SK-N-SH (cell line): ENCODE data around the gene JMJD8. TPM values are rescaled to one million over a fixed set of nuclear protein-coding genes. Genes with fewer than 3 reads are reported as not detected.

Source experiments
- CTCF ChIA-PET: fragments of 300-600, 350-600 bp; formaldehyde crosslinking; extraction: SDS; loops from one replicate; lab custom pipeline; 2021; lab: Yijun Ruan, JAX
- POLR2A ChIA-PET: fragments of 350-600 bp; sonication (Branson Sonifier 250); formaldehyde crosslinking; extraction: SDS; loops from one replicate; lab custom pipeline; 2020; ENCODE audit warnings: antibody characterized with exemption, inconsistent platforms; lab: Yijun Ruan, JAX
- DNase-seq: peaks from one replicate; pipeline ENCODE4 v3.0.0; 2012
- H2AFZ ChIP-seq: fragments of 200-600 bp; sonication (generic); 2 replicates; pipeline ENCODE4 v1.8.1; 2016; ENCODE audit warnings: antibody characterized with exemption, mild to moderate bottlenecking, low read depth
- H3F3A ChIP-seq: fragments of 200-600 bp; sonication (generic); replicated peaks from 2 replicates; pipeline ENCODE3; 2016; ENCODE audit warnings: antibody characterized with exemption, mild to moderate bottlenecking; ENCODE audit not compliant: insufficient read depth
- H3K27ac ChIP-seq, 2 experiments: fragments of 200-500 bp in 1 of 2; fragments of 200-600 bp in 1 of 2; sonication (Bioruptor generic) in 1 of 2; sonication (generic), shearing (Covaris generic) in 1 of 2; 2 replicates each; pipeline versions ENCODE4 v1.5.1 to v1.6.1; 2014 to 2016; ENCODE audit warnings: low read depth in 2 of 2, inconsistent platforms in 1 of 2, low read length in 1 of 2, mild to moderate bottlenecking in 1 of 2, mixed read lengths in 1 of 2
- H3K27me3 ChIP-seq: fragments of 200-600 bp; sonication (generic), shearing (Covaris generic); 2 replicates; pipeline ENCODE4 v1.6.1; 2016; ENCODE audit warnings: mixed run types; ENCODE audit not compliant: insufficient read depth
- H3K36me3 ChIP-seq, 2 experiments: fragments of 200-500 bp in 1 of 2; fragments of 200-600 bp in 1 of 2; sonication (Bioruptor generic) in 1 of 2; sonication (generic) in 1 of 2; replicated peaks in 1 of 2; 2 replicates each; pipeline versions ENCODE3 to v1.5.1; 2014 to 2016; ENCODE audit warnings: low read length in 1 of 2, mild to moderate bottlenecking in 1 of 2; ENCODE audit not compliant: insufficient read depth in 2 of 2, control insufficient read depth in 1 of 2
- H3K4me1 ChIP-seq, 2 experiments: fragments of 200-500 bp in 1 of 2; fragments of 200-600 bp in 1 of 2; sonication (Bioruptor generic) in 1 of 2; sonication (generic), shearing (Covaris generic) in 1 of 2; 2 replicates each; pipeline versions ENCODE4 v1.5.1 to v1.6.1; 2014 to 2016; ENCODE audit warnings: low read depth in 1 of 2, low read length in 1 of 2, mixed run types in 1 of 2; ENCODE audit not compliant: insufficient read depth in 2 of 2, control insufficient read depth in 1 of 2
- H3K4me2 ChIP-seq: fragments of 200-600 bp; sonication (generic), shearing (Covaris generic); 2 replicates; pipeline ENCODE4 v1.6.1; 2017; ENCODE audit warnings: mixed run types
- H3K4me3 ChIP-seq, 2 experiments: fragments of 200-500 bp in 1 of 2; fragments of 200-600 bp in 1 of 2; sonication (Bioruptor generic) in 1 of 2; sonication (generic), shearing (Covaris generic) in 1 of 2; 2 replicates each; pipeline versions ENCODE4 v1.5.1 to v1.8.1; 2014 to 2016; ENCODE audit warnings: low read depth in 2 of 2, inconsistent platforms in 1 of 2, low read length in 1 of 2, mild to moderate bottlenecking in 1 of 2, mixed read lengths in 1 of 2, moderate library complexity in 1 of 2
- H3K79me2 ChIP-seq: fragments of 200-600 bp; sonication (generic); 2 replicates; pipeline ENCODE4 v1.8.1; 2017; ENCODE audit warnings: mild to moderate bottlenecking; ENCODE audit not compliant: insufficient read depth
- H3K9ac ChIP-seq: fragments of 200-600 bp; sonication (generic); 2 replicates; pipeline ENCODE4 v1.6.1; 2017; ENCODE audit warnings: mixed run types
- H3K9me2 ChIP-seq: fragments of 200-600 bp; sonication (generic); 2 replicates; pipeline ENCODE4 v1.6.1; 2017; ENCODE audit warnings: mixed run types
- H3K9me3 ChIP-seq: fragments of 200-600 bp; sonication (generic); 2 replicates; pipeline ENCODE4 v1.6.1; 2017; ENCODE audit warnings: mixed run types, mild to moderate bottlenecking, moderate library complexity
- H4K20me1 ChIP-seq: fragments of 200-600 bp; sonication (generic); 2 replicates; pipeline ENCODE4 v1.6.1; 2017; ENCODE audit warnings: mild to moderate bottlenecking, mixed run types; ENCODE audit not compliant: insufficient read depth
- ELF1 ChIP-seq: IDR thresholded peaks from 2 replicates; pipeline ENCODE4 v1.4.0; 2012
- MXI1 ChIP-seq: IDR thresholded peaks from 2 replicates; pipeline ENCODE4 v1.6.1; 2012; ENCODE audit warnings: mild to moderate bottlenecking, low read depth, low read length, improper control_type of control experiment
- NRF1 ChIP-seq: IDR thresholded peaks from 2 replicates; pipeline ENCODE4 v1.6.1; 2012; ENCODE audit warnings: low read depth, mild to moderate bottlenecking, low read length
- RAD21 ChIP-seq: IDR thresholded peaks from 2 replicates; pipeline ENCODE4 v1.6.1; 2012; ENCODE audit warnings: mild to moderate bottlenecking, low read length
- REST ChIP-seq: IDR thresholded peaks from 2 replicates; pipeline ENCODE4 v1.6.1; 2012; ENCODE audit warnings: mild to moderate bottlenecking, low read depth, low read length, moderate library complexity
- SIN3A ChIP-seq: IDR thresholded peaks from 2 replicates; pipeline ENCODE4 v1.6.1; 2012; ENCODE audit warnings: low read depth, mild to moderate bottlenecking, low read length, moderate library complexity, borderline replicate concordance
- SMC3 ChIP-seq: IDR thresholded peaks from 2 replicates; pipeline ENCODE4 v1.6.1; 2012; ENCODE audit warnings: low read depth, low read length, improper control_type of control experiment
- USF2 ChIP-seq: fragments of 150-350 bp; IDR thresholded peaks from 2 replicates; pipeline ENCODE4 v1.6.1; 2017; ENCODE audit warnings: antibody characterized with exemption, low read length, low read depth, borderline replicate concordance
- ZBTB33 ChIP-seq: IDR thresholded peaks from 2 replicates; pipeline ENCODE4 v1.4.0; 2012; ENCODE audit warnings: low read depth, borderline replicate concordance
- WGBS: methylation state at CpG from one replicate; pipeline ENCODE4 v1.1.6; 2017; ENCODE audit warnings: low lambda C conversion rate; 5-methylcytosine and 5-hydroxymethylcytosine counted together
- polyA plus RNA-seq, 3 experiments: library from polyadenylated mRNA; depleted of rRNA; stranded (reverse); fragments of >200 nt; gene quantifications; 2 replicates each; pipeline ENCODE4 v1.2.3, GENCODE V29; 2012
- TF ChIP-seq, protein P1 (sequence below): fragments of 200-600 bp; sonication (generic); IDR thresholded peaks from 2 replicates; pipeline ENCODE4 v1.6.1; 2017; ENCODE audit warnings: antibody characterized with exemption, mild to moderate bottlenecking, moderate library complexity

The JMJD8 gene
- polyA plus RNA-seq, 1 of the 3 experiments (the other 2 are of a cell fraction): 67.0 TPM

DNA sequence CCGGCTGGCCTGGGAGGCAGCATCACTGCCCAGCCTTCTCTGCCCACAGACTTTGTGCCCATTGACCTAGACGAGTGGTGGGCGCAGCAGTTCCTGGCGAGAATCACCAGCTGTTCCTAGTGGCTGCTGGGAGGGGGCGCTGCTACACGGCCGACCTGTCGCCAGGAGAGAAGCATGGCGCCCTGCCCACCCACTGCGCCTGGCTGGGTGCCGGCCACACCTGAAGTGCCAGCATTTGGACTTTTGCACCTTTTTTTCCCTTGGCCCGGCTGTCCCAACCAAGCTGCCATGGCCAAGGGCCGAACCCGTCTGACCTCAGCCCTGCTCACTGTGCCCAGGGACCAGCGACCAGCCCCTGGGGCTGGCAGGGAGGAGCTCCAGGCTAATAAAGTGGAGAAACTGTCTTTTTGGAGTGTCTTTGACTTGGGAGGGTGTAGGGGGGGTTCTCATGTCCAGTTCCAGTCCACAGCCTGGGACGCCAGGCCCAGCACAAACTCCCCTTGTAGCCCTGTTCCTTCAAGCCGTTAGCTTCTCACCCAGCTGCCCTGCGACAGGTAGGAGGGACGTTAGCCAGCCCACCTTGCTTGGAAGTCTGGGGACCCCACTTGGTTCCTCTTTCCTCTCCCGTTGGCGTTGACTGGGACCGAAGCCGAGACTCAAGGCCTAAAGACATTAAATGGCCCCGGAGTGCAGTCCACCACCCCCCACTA is 35.9 kb downstream of the JMJD8 start:
- WGBS: 35% methylated on average over 15 of the region's 24 CpGs
- CTCF ChIA-PET: interaction anchor here (0.6 to 7.8 kb wide), 21 partner anchors 10 to 1696 kb away, joined by 3 to 92 read pairs (median 4); partner anchors contain the start of genes METTL26, RHBDL1, RHOT2 and STUB1
- no peaks in the 10 kb centered on the region for H3K27me3 ChIP-seq
- TF ChIP-seq RAD21 (peak; percentile 51), ELF1 (no peak), MXI1 (peak; percentile 73), NRF1 (no peak), USF2 (no peak), SIN3A (0 out of 2 replicates have a peak, but pooled peaks have one; percentile 44), SMC3 (peak; percentile 27; the same call in 1 of the 2 replicates), REST (no peak), ZBTB33 (no peak)
- TF ChIP-seq, protein P1, sequence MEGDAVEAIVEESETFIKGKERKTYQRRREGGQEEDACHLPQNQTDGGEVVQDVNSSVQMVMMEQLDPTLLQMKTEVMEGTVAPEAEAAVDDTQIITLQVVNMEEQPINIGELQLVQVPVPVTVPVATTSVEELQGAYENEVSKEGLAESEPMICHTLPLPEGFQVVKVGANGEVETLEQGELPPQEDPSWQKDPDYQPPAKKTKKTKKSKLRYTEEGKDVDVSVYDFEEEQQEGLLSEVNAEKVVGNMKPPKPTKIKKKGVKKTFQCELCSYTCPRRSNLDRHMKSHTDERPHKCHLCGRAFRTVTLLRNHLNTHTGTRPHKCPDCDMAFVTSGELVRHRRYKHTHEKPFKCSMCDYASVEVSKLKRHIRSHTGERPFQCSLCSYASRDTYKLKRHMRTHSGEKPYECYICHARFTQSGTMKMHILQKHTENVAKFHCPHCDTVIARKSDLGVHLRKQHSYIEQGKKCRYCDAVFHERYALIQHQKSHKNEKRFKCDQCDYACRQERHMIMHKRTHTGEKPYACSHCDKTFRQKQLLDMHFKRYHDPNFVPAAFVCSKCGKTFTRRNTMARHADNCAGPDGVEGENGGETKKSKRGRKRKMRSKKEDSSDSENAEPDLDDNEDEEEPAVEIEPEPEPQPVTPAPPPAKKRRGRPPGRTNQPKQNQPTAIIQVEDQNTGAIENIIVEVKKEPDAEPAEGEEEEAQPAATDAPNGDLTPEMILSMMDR: peak; percentile 64
- TF ChIP-seq, all 33 proteins: peak for 5
- POLR2A ChIA-PET: interaction anchor here (0.6 to 1.6 kb wide), 3 partner anchors 14 to 78 kb away, joined by 3 to 5 read pairs (median 3); no protein-coding TSS in a partner anchor
- Histone ChIP-seq H2AFZ (no peak overlapping the region), H3K4me2 (peak overlapping the region; percentile 91), H3F3A (peaks cover 5% of the 10 kb centered on the region), H3K36me3 (peaks cover 0 to 7% of the 10 kb centered on the region in 2 experiments), H3K4me1 (peaks cover 4 to 30% of the 10 kb centered on the region in 2 experiments; a peak in 2 of 4 replicates), H3K9me2 (no peaks in the 10 kb centered on the region), H4K20me1 (no peaks in the 10 kb centered on the region), H3K79me2 (peaks cover 22% of the 10 kb centered on the region; the same call in 1 of the 2 replicates), H3K4me3 (peak overlapping the region; percentile 70 to 76), H3K9me3 (no peaks in the 10 kb centered on the region), H3K27ac (peak overlapping the region; percentile 77 to 80), H3K9ac (peak overlapping the region; percentile 85)
- peak; percentile 89 for DNase-seq
